Measurements from ENCODE around the gene MUC4.

GRCh38 chr3:195736866-195737490, 74.8 kb downstream of the MUC4 start:
- TF ChIP-seq, protein P1, sequence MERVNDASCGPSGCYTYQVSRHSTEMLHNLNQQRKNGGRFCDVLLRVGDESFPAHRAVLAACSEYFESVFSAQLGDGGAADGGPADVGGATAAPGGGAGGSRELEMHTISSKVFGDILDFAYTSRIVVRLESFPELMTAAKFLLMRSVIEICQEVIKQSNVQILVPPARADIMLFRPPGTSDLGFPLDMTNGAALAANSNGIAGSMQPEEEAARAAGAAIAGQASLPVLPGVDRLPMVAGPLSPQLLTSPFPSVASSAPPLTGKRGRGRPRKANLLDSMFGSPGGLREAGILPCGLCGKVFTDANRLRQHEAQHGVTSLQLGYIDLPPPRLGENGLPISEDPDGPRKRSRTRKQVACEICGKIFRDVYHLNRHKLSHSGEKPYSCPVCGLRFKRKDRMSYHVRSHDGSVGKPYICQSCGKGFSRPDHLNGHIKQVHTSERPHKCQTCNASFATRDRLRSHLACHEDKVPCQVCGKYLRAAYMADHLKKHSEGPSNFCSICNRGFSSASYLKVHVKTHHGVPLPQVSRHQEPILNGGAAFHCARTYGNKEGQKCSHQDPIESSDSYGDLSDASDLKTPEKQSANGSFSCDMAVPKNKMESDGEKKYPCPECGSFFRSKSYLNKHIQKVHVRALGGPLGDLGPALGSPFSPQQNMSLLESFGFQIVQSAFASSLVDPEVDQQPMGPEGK (CRISPR knock-in tag; IDR thresholded peaks at IDR 0.05; ENCODE audit: borderline replicate concordance), result no peak
- TF ChIP-seq GLIS3 (CRISPR knock-in tag; IDR thresholded peaks at IDR 0.05) (no peak), CSRNP3 (CRISPR knock-in tag; IDR thresholded peaks at IDR 0.05) (no peak), ZNF8 (CRISPR knock-in tag; IDR thresholded peaks at IDR 0.05) (no peak), RARB (CRISPR knock-in tag; IDR thresholded peaks at IDR 0.05) (no peak)
- TF ChIP-seq, protein P2, sequence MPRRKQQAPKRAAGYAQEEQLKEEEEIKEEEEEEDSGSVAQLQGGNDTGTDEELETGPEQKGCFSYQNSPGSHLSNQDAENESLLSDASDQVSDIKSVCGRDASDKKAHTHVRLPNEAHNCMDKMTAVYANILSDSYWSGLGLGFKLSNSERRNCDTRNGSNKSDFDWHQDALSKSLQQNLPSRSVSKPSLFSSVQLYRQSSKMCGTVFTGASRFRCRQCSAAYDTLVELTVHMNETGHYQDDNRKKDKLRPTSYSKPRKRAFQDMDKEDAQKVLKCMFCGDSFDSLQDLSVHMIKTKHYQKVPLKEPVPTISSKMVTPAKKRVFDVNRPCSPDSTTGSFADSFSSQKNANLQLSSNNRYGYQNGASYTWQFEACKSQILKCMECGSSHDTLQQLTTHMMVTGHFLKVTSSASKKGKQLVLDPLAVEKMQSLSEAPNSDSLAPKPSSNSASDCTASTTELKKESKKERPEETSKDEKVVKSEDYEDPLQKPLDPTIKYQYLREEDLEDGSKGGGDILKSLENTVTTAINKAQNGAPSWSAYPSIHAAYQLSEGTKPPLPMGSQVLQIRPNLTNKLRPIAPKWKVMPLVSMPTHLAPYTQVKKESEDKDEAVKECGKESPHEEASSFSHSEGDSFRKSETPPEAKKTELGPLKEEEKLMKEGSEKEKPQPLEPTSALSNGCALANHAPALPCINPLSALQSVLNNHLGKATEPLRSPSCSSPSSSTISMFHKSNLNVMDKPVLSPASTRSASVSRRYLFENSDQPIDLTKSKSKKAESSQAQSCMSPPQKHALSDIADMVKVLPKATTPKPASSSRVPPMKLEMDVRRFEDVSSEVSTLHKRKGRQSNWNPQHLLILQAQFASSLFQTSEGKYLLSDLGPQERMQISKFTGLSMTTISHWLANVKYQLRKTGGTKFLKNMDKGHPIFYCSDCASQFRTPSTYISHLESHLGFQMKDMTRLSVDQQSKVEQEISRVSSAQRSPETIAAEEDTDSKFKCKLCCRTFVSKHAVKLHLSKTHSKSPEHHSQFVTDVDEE (CRISPR knock-in tag; IDR thresholded peaks at IDR 0.05), result no peak
